Muscle layer of colon (tissue), 2 donors: Measurements from ENCODE around the gene REC8.

Source experiments
- H3K27ac ChIP-seq: one replicate; pipeline ENCODE4 v1.7.0; 2013; ENCODE audit warnings: low read depth, mild to moderate bottlenecking, low read length, moderate library complexity
- H3K27me3 ChIP-seq, 2 donors: one replicate each; pipeline ENCODE4 v1.7.0; 2013; ENCODE audit warnings: low read length in 2 of 2, mild to moderate bottlenecking in 2 of 2; ENCODE audit not compliant: insufficient read depth in 2 of 2, control insufficient read depth in 1 of 2
- H3K36me3 ChIP-seq: one replicate; pipeline ENCODE4 v1.7.0; 2013; ENCODE audit warnings: mild to moderate bottlenecking, low read length; ENCODE audit not compliant: insufficient read depth
- H3K4me1 ChIP-seq: one replicate; pipeline ENCODE4 v1.7.0; 2013; ENCODE audit warnings: mild to moderate bottlenecking, low read length; ENCODE audit not compliant: insufficient read depth
- H3K4me3 ChIP-seq, 2 donors: one replicate each; pipeline ENCODE4 v1.7.0; 2013; ENCODE audit warnings: low read length in 2 of 2, low read depth in 1 of 2, mild to moderate bottlenecking in 1 of 2, moderate library complexity in 1 of 2
- H3K9ac ChIP-seq: one replicate; pipeline ENCODE4 v1.7.0; 2013; ENCODE audit warnings: low read length
- H3K9me3 ChIP-seq: one replicate; pipeline ENCODE4 v1.7.0; 2013; ENCODE audit warnings: mild to moderate bottlenecking, low read length
- donor health status: abdominal sarcoma.
- donor health status: Adenocarcinoma of cecum.

REC8 gene

DNA sequence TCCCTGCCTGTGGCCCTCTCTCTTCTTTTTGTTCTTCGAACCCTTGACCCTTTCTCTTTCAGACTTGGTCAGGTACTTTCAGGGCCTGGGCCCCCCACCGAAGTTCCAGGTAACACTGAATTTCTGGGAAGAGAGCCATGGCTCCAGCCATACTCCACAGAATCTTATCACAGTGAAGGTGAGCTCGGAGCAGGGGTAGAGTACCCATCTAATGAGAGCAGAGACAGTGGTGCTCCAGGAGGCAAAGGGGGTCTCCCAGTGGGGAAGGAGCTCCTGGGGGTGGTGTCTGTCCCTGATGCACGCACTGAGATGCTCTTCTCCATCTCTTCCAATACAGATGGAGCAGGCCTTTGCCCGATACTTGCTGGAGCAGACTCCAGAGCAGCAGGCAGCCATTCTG is 6.1 kb upstream of the REC8 start:
- peaks cover 42% of the 10 kb centered on the region for H3K36me3 ChIP-seq
- no peaks in the 10 kb centered on the region for H3K27me3 ChIP-seq
- H3K4me1 ChIP-seq, result peaks cover 21% of the 10 kb centered on the region
- H3K27ac ChIP-seq, result no peak overlapping the region
- H3K9ac ChIP-seq, result no peak overlapping the region
- H3K4me3 ChIP-seq, result no peak overlapping the region
- no peaks in the 10 kb centered on the region for H3K9me3 ChIP-seq

DNA sequence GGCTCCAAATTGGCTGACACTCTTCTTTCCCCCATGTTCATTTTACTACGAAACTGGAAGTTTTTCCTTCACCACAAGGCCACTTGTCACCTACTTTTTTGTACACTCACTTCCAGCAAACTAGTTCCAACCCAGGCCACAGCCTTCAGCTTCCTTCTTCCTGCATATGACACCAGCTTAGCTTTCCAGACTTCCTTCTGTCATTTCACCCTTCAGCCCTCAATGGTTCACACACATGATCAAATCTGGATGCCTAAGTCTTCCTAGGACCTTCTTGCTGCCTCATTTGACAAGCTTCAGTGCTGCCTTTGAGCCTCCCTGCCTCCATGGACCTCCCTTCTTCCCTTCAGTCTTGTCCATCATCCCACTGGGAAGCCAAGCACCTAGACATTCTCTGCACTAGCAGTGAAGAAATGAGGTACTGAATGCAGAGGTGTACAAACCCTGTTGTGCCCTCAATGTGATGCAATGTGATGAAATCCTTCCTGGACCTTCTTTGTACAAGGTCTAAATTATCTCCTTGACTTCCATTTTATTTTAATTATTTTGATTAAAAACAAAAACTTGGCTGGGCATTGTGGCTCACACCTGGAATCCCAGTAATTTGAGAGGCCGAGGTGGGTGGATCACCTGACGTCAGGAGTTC is 4.3 kb upstream of the REC8 start:
- no peak overlapping the region for H3K9ac ChIP-seq
- H3K36me3 ChIP-seq, result peaks cover 42% of the 10 kb centered on the region
- H3K4me1 ChIP-seq, result peaks cover 9% of the 10 kb centered on the region
- H3K4me3 ChIP-seq, result no peak overlapping the region
- no peaks in the 10 kb centered on the region for H3K27me3 ChIP-seq
- no peaks in the 10 kb centered on the region for H3K9me3 ChIP-seq
- H3K27ac ChIP-seq, result no peak overlapping the region

DNA sequence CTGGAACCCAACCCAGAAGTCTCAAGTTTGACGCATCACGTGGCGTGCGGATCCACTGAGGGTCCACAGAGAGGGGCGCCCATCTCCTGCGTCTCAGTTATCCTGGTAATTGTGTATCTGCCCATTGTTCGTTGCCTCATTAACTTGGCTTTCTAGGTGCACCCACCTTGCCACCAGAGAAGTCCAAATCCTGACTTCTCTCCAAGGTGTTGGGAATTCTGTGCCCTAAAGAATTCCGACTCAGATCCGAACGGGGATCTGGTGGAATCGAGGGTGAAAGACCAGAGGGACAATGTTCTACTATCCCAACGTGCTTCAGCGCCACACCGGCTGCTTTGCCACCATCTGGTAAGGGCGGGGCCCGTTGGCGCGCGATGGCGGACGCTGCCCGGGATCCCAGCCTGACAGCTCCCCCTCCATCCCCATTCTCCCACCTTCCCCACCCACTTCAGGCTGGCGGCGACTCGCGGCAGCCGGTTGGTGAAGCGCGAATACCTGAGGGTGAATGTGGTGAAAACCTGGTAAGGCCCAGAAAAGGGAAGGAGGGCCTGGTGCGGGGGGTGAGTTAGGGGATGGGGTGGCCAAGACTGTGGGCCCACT is 481 bp downstream of the REC8 start:
- Histone ChIP-seq H3K4me1 (no peaks in the 10 kb centered on the region), H3K27me3 (no peaks in the 10 kb centered on the region), H3K9me3 (no peaks in the 10 kb centered on the region), H3K4me3 (peak overlapping the region; percentile 21 to 64), H3K9ac (no peak overlapping the region), H3K27ac (peak overlapping the region; percentile 34), H3K36me3 (peaks cover 10% of the 10 kb centered on the region)

DNA sequence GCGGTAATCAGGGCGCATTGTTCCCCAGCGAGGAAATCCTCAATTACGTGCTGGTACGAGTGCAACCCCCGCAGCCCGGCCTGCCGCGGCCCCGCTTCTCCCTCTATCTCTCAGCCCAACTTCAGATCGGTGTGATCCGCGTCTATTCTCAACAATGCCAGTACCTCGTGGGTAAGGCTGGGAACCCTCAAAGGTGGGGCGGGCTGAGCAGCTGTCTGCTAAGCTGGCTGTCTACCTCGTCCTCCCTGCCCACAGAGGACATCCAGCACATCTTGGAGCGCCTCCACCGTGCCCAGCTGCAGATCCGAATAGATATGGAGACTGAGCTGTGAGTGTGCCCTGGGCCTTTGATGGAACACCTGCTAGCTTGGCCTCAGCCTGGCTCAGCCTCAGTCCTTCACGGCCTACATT is 996 bp downstream of the REC8 start:
- Histone ChIP-seq H3K27me3 (no peaks in the 10 kb centered on the region), H3K36me3 (peaks cover 13% of the 10 kb centered on the region), H3K9me3 (no peaks in the 10 kb centered on the region), H3K4me3 (no peak overlapping the region), H3K27ac (peak overlapping the region; percentile 34), H3K9ac (no peak overlapping the region), H3K4me1 (no peaks in the 10 kb centered on the region)

DNA sequence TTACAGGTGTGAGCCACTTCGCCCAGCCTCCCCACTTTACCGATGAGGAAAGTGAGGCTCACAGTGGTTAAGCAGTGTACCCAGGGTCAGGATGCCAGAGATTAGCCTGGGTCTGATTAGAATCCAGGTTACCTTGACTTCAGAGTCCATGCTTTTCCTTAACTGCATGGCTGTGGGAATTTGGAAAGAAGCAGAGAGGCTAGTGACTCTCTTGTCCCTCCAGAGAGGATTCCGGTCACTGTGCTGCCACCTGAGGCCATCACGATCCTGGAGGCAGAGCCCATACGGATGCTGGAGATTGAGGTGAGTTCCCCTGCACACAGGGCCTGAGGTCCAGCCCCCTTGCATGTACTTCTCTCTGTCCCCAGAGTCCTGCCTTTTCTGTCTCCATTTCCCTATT is 4.7 kb downstream of the REC8 start:
- Histone ChIP-seq H3K9ac (no peak overlapping the region), H3K36me3 (peaks cover 37% of the 10 kb centered on the region), H3K27ac (no peak overlapping the region), H3K9me3 (no peaks in the 10 kb centered on the region), H3K27me3 (no peaks in the 10 kb centered on the region), H3K4me3 (no peak overlapping the region), H3K4me1 (peaks cover 11% of the 10 kb centered on the region)

DNA sequence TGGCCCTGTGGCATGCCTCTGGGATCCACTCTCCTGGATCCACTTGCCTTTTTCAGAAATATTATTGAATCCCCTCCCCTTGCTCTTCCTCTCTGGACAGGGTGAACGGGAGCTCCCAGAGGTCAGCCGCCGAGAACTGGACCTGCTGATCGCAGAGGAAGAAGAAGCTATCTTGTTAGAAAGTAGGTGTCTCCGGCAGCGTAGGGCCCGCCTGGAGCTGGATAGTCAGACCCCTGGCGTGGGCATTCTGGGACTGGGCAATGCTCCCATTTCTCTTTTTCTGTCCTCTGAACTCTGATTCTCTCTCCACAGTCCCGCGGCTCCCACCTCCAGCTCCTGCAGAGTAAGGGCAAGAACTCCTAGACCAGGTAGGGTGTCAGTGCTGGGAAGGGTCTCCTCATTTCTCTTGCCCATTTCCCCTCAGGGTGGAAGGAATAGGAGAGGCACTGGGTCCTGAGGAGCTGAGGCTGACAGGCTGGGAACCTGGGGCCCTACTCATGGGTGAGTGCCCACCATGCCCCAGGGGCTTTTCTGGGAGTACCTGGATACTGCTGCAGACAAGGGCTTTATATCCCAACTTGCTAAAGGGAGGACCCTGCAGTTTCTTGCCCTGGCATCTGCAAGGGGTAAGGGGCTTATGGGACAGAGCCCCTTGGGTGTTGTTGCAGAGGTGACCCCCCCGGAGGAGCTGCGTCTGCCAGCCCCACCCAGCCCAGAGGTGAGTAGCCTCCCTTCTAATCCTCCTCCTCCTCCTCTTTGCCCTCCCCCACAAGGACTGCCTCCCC is 5.4 kb downstream of the REC8 start:
- Histone ChIP-seq H3K27me3 (no peaks in the 10 kb centered on the region), H3K9ac (no peak overlapping the region), H3K9me3 (no peaks in the 10 kb centered on the region), H3K4me3 (no peak overlapping the region), H3K4me1 (peaks cover 11% of the 10 kb centered on the region), H3K27ac (no peak overlapping the region), H3K36me3 (peaks cover 42% of the 10 kb centered on the region)

DNA sequence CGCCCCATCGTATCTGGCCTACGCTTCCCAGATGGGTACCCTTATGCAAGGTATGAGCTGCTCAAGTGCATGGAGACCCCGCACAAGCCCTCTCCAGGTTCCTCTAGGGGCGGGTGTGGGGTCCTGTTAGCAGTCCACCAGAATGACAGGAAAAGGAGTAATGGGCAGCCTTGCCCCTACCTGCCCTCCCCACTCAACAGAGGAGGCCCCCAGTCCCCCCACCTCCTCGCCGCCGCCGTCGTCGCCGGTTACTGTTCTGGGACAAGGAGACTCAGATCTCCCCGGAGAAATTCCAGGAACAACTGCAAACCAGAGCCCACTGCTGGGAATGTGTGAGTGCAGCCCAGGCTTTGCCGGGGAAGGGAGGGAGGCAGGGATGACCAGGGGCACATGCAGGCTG is 6.0 kb downstream of the REC8 start:
- no peak overlapping the region for H3K9ac ChIP-seq
- H3K4me1 ChIP-seq, result peaks cover 11% of the 10 kb centered on the region
- no peak overlapping the region for H3K4me3 ChIP-seq
- no peak overlapping the region for H3K27ac ChIP-seq
- H3K36me3 ChIP-seq, result peaks cover 48% of the 10 kb centered on the region
- no peaks in the 10 kb centered on the region for H3K27me3 ChIP-seq
- no peaks in the 10 kb centered on the region for H3K9me3 ChIP-seq

DNA sequence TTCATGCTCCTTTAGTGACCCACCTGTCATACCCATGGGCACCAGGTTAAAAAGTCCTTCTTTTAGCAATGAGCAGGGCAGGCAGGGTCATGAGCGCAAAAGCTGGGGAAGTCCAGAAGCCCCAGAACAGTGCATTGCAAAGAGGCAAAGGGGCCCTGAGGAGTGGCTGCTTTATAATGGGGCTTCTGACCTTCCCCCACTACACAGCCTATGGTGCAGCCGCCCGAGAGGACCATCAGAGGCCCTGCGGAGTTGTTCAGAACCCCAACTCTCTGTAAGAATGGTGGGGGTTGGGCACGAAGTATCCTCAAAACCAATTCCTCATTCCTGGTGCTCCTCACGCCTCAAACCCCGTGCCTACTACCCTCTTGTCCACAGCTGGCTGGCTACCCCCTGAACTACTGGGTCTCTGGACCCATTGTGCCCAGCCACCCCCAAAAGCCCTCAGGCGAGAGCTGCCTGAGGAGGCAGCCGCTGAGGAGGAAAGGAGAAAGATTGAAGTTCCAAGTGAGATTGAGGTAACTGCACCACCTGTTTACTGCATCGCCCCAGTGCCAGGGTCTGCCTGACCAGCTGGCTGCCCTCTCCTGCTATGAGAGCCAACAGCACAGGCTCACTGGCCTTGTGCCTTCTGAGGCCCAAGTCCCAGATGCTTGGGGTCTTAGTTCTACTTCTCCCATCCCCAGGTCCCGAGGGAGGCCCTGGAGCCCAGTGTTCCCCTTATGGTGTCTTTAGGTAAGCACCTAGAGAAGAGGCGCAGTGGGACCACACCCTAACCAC is 6.7 kb downstream of the REC8 start:
- peaks cover 11% of the 10 kb centered on the region for H3K4me1 ChIP-seq
- H3K9ac ChIP-seq, result no peak overlapping the region
- no peaks in the 10 kb centered on the region for H3K27me3 ChIP-seq
- H3K36me3 ChIP-seq, result peaks cover 54% of the 10 kb centered on the region
- H3K9me3 ChIP-seq, result no peaks in the 10 kb centered on the region
- H3K27ac ChIP-seq, result no peak overlapping the region
- H3K4me3 ChIP-seq, result no peak overlapping the region

DNA sequence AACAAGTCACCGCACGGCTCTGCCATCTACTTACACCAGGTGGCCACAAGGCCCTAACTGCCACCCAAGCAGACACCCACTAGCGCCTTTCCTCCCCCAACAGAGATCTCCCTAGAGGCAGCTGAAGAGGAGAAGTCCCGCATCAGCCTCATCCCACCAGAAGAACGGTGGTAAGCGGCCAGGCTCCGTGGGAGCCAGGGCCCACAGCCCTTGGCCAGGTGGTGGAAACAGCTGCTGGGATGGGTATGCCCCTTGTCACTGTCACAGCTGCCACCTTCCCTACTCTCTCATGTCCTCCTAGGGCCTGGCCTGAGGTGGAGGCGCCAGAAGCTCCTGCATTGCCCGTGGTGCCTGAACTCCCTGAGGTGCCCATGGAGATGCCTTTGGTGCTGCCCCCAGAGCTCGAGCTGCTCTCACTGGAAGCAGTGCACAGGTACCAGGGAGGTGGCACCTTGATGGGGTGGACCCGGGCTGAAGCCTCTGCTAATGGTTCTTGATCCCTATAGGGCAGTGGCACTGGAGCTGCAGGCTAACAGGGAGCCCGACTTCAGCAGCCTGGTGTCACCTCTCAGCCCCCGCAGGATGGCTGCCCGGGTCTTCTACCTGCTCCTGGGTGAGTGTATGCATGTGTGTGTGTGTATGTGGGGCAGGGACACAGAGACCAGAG is 7.5 kb downstream of the REC8 start:
- no peak overlapping the region for H3K9ac ChIP-seq
- H3K36me3 ChIP-seq, result peaks cover 62% of the 10 kb centered on the region
- H3K27me3 ChIP-seq, result no peaks in the 10 kb centered on the region
- H3K4me3 ChIP-seq, result no peak overlapping the region
- peak overlapping the region; percentile 66 for H3K27ac ChIP-seq
- H3K4me1 ChIP-seq, result peaks cover 11% of the 10 kb centered on the region
- no peaks in the 10 kb centered on the region for H3K9me3 ChIP-seq

DNA sequence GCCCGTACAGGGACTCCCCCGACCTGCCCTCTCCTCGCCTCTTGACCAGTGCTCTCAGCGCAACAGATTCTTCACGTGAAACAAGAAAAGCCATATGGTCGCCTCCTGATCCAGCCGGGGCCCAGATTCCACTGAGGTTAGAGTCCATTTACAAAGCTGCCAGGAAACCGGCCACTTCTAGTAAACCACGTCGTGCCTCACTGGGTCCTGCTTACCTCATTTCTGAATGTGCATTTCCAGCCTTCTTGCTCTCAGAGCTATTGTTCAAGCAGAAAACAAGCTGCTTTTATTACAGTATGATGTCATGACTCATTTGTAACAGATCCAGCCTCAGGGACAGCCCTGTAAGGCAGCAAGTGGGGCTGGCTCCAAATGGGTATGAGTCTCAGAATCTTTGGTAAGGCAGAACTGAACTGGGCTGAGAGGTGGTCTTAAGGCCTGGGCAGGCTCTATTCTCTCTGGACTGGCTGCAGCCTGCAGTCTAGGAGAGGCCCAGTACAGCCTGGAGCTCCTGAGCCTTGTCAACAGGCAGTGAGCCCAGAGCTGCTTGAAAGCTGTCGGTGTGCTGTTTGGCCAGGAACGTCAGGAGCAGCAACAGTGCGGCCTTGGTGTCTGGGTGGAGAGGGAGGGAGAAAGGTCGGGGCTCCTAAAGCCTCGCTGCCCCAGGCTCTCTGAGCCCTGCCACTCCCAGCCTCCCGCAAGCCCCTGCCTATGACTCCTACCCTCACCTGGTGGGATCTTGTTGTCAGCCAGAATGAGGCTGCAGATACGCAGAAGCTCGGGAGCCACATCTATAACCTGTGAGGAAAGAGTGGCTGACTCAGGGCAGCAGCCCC is 8.3 kb downstream of the REC8 start:
- Histone ChIP-seq H3K4me1 (peaks cover 11% of the 10 kb centered on the region), H3K9me3 (no peaks in the 10 kb centered on the region), H3K36me3 (peaks cover 69% of the 10 kb centered on the region), H3K27ac (peak overlapping the region; percentile 66), H3K27me3 (no peaks in the 10 kb centered on the region), H3K4me3 (no peak overlapping the region), H3K9ac (no peak overlapping the region)
